Transverse colon (tissue), 4 donors: Measurements from ENCODE around the gene NFIC. TPM values are rescaled to one million over a fixed set of nuclear protein-coding genes. Genes with fewer than 3 reads are reported as not detected.
A peak's percentile ranks its signal among the peaks of the same experiment; 100 is the strongest.

Source experiments
- DNase-seq: peaks from one replicate; pipeline ENCODE4 v3.0.0-alpha.2; 2019
- H3K27ac ChIP-seq, 4 donors: fragments of 200-600 bp; sonication (generic); 2 replicates each; pipeline ENCODE4 v1.5.1; 2016 to 2018; ENCODE audit warnings: inconsistent platforms in 4 of 4
- H3K27me3 ChIP-seq: fragments of 200-600 bp; sonication (generic); 2 replicates; pipeline ENCODE4 v1.5.1; 2017; ENCODE audit warnings: inconsistent platforms
- H3K36me3 ChIP-seq, 4 donors: fragments of 200-600 bp; sonication (generic); 2 replicates each; pipeline ENCODE4 v1.5.1; 2017 to 2019; ENCODE audit warnings: inconsistent platforms in 4 of 4
- H3K4me1 ChIP-seq, 4 donors: fragments of 200-600 bp; sonication (generic); 2 replicates each; pipeline ENCODE4 v1.5.1; 2017 to 2020; ENCODE audit warnings: inconsistent platforms in 4 of 4
- H3K4me3 ChIP-seq, 4 donors: fragments of 200-600 bp; sonication (generic); 1 replicate in 1 of 4; 2 replicates in 3 of 4; pipeline versions ENCODE4 v1.5.1 to v1.6.1; 2017 to 2019; ENCODE audit warnings: inconsistent platforms in 4 of 4
- H3K9me3 ChIP-seq, 2 donors: fragments of 200-600 bp; sonication (generic); 2 replicates each; pipeline ENCODE4 v1.5.1; 2017 to 2019; ENCODE audit warnings: inconsistent platforms in 2 of 2
- CTCF ChIP-seq, 5 experiments: fragments of 200-600 bp in 3 of 5; fragments of 450-650 bp in 2 of 5; sonication (generic) in 3 of 5; IDR thresholded peaks; 1 replicate in 2 of 5; 2 replicates in 3 of 5; pipeline ENCODE4 v1.5.1; 2016 to 2017; ENCODE audit warnings: antibody characterized with exemption in 5 of 5, inconsistent platforms in 3 of 5, mild to moderate bottlenecking in 2 of 5, moderate library complexity in 1 of 5
- EP300 ChIP-seq: sonication (generic); formaldehyde crosslinking; IDR thresholded peaks from one replicate; pipeline ENCODE4 v1.6.1; 2017; ENCODE audit warnings: antibody characterized with exemption, low read depth
- POLR2A ChIP-seq: fragments of 450-650 bp; IDR thresholded peaks from one replicate; pipeline ENCODE4 v1.6.1; 2016; ENCODE audit warnings: antibody characterized with exemption, mild to moderate bottlenecking, moderate library complexity
- POLR2AphosphoS5 ChIP-seq, 3 donors: sonication (generic); formaldehyde crosslinking; IDR thresholded peaks; one replicate each; pipeline ENCODE4 v1.6.1; 2016; ENCODE audit warnings: antibody characterized with exemption in 3 of 3
- WGBS, 2 donors: methylation state at CpG; one replicate each; pipeline ENCODE4 v1.1.5; 2018; ENCODE audit warnings: low coverage in 1 of 2; 5-methylcytosine and 5-hydroxymethylcytosine counted together
- in situ Hi-C, 4 donors: fragments of 200-750 bp; cut with MboI; loops; one replicate each; pipeline versions ENCODE4 v1.15.0 to v1.15.1; 2017; ENCODE audit warnings: low sequenced_read_pairs in 3 of 4, low pct_ligation_motif_present in 1 of 4, low pct_unique_long_range_greater_than_20kb in 1 of 4
- intact Hi-C: fragments of 100-400 bp; cut with DNase I; formaldehyde crosslinking; loops from one replicate; pipeline ENCODE4 v1.15.1; 2023; ENCODE audit warnings: low total_unique reads
- total RNA-seq, 4 donors: library from RNA; depleted of rRNA; stranded (reverse); fragments of >200 nt; gene quantifications; one replicate each; pipeline ENCODE4 v1.1.0, GENCODE V29; 2016

NFIC gene
- total RNA-seq, 4 donors from 2014 or later, result 39.9 to 145 (median 68.1) TPM

- H3K27me3 ChIP-seq, result peaks cover 20% of the 10 kb centered on the region
- no peak for TF ChIP-seq EP300
- TF ChIP-seq CTCF (IDR thresholded peaks at IDR 0.05), result no peak
- TF ChIP-seq POLR2AphosphoS5 (IDR thresholded peaks at IDR 0.05), result no peak
- no peak for TF ChIP-seq POLR2A
- H3K4me1 ChIP-seq, result peaks cover 0 to 24% (median 15%) of the 10 kb centered on the region in 4 donors
- intact Hi-C loops (no loop called here), in situ Hi-C loops (loop anchor here in 1 of 4 donors (10.0 kb wide), 1 partner anchor 177 kb away; no protein-coding TSS in a partner anchor)
- no peak overlapping the region for H3K27ac ChIP-seq
- no peak overlapping the region for H3K4me3 ChIP-seq
- H3K36me3 ChIP-seq, result no peaks in the 10 kb centered on the region
- WGBS, 2 donors, result 68% methylated on average over 35 of the region's 38 CpGs; no CpG with 5 or more reads in 1 of the 2 donors
- no peaks in the 10 kb centered on the region for H3K9me3 ChIP-seq
- no peak for DNase-seq
Measured at GRCh38 chr19:3481241-3482090, 115.1 kb downstream of the NFIC start.

- WGBS, 2 donors, result 54% methylated on average over 33 of the region's 49 CpGs; no CpG with 5 or more reads in 1 of the 2 donors
- peak; percentile 77 for DNase-seq
- in situ Hi-C loops (loop anchor here in 1 of 4 donors (10.0 kb wide), 1 partner anchor 178 kb away; no protein-coding TSS in a partner anchor), intact Hi-C loops (no loop called here)
- Histone ChIP-seq H3K9me3 (no peaks in the 10 kb centered on the region), H3K4me3 (peak overlapping the region in 3 of 4 donors; percentile 22 to 42 (median 38)), H3K36me3 (no peaks in the 10 kb centered on the region), H3K27me3 (peaks cover 20% of the 10 kb centered on the region), H3K27ac (peak overlapping the region; percentile 44 to 73 (median 71)), H3K4me1 (peaks cover 0 to 24% (median 15%) of the 10 kb centered on the region in 4 donors)
- TF ChIP-seq CTCF (IDR thresholded peaks at IDR 0.05), result no peak
Measured at GRCh38 chr19:3482507-3483225, 116.3 kb downstream of the NFIC start.

- peak; percentile 53 for DNase-seq
- no peaks in the 10 kb centered on the region for H3K9me3 ChIP-seq
- TF ChIP-seq POLR2AphosphoS5 (IDR thresholded peaks at IDR 0.05) (peak in 2 of 3 donors; percentile 20 to 28), CTCF (IDR thresholded peaks at IDR 0.05) (no peak), EP300 (no peak), POLR2A (peak; percentile 59)
- peak within 1 kb of the TSS; percentile 44 to 73 (median 71) for H3K27ac ChIP-seq
- H3K36me3 ChIP-seq, result no peaks in the 10 kb centered on the region
- in situ Hi-C loops (loop anchor here in 1 of 4 donors (10.0 kb wide), 1 partner anchor 178 kb away; no protein-coding TSS in a partner anchor), intact Hi-C loops (no loop called here)
- WGBS, 2 donors, result 11 to 31% methylated on average over 6 to 16 of the region's 33 CpGs
- H3K27me3 ChIP-seq, result peaks cover 20% of the 10 kb centered on the region
- peak within 1 kb of the TSS in 3 of 4 donors; percentile 22 to 42 (median 38) for H3K4me3 ChIP-seq
- H3K4me1 ChIP-seq, result peaks cover 0 to 24% (median 15%) of the 10 kb centered on the region in 4 donors
Measured at GRCh38 chr19:3483226-3483628, 116.8 kb downstream of the NFIC start, which contains the start of gene SMIM44. TSS of gene SMIM44 (minus strand) at chr19:3483441. CDS start at chr19:3483403, 38 bp downstream.
